Glomerular endothelial cell (primary cell): ENCODE measurements around the gene ARHGEF28. TPM values are rescaled to one million over a fixed set of nuclear protein-coding genes. Genes with fewer than 3 reads are reported as not detected.

Experiments
- DNase-seq: peaks from one replicate; pipeline ENCODE4 v3.0.0-alpha.2; 2011; ENCODE audit warnings: low read depth, low spot score; ENCODE audit errors: extremely low read depth
- total RNA-seq: library from RNA; depleted of rRNA; stranded (reverse); fragments of >200 nt; gene quantifications from 2 replicates; pipeline ENCODE4 v1.2.3, GENCODE V29; 2015

The ARHGEF28 gene
- total RNA-seq, 1 donor from 2014 or later, result 143 TPM

GRCh38 chr5:73836607-73837006, 210.6 kb downstream of the ARHGEF28 start:
- no peak for DNase-seq

GRCh38 chr5:73838901-73839300, 212.9 kb downstream of the ARHGEF28 start:
- no peak for DNase-seq

- no peak for DNase-seq
Measured at GRCh38 chr5:73841641-73842040, 215.6 kb downstream of the ARHGEF28 start.

GRCh38 chr5:73844165-73844564, 218.2 kb downstream of the ARHGEF28 start:
- DNase-seq, result no peak

- no peak for DNase-seq
Measured at GRCh38 chr5:73851471-73852181, 225.6 kb downstream of the ARHGEF28 start.

GRCh38 chr5:73853091-73853490, 227.1 kb downstream of the ARHGEF28 start:
- DNase-seq, result no peak

- no peak for DNase-seq
Measured at GRCh38 chr5:73856997-73857396, 231.0 kb downstream of the ARHGEF28 start.

GRCh38 chr5:73857446-73857845, 231.4 kb downstream of the ARHGEF28 start:
- no peak for DNase-seq

GRCh38 chr5:73858054-73858453, 232.1 kb downstream of the ARHGEF28 start:
- no peak for DNase-seq

GRCh38 chr5:73858776-73859175, 232.8 kb downstream of the ARHGEF28 start:
- no peak for DNase-seq

- DNase-seq, result no peak
Measured at GRCh38 chr5:73859696-73860095, 233.7 kb downstream of the ARHGEF28 start.

- no peak for DNase-seq
Measured at GRCh38 chr5:73861313-73861988, 235.5 kb downstream of the ARHGEF28 start.

- no peak for DNase-seq
Measured at GRCh38 chr5:73862796-73863195, 236.8 kb downstream of the ARHGEF28 start.

GRCh38 chr5:73863876-73864275, 237.9 kb downstream of the ARHGEF28 start:
- no peak for DNase-seq

- no peak for DNase-seq
Measured at GRCh38 chr5:73865315-73865714, 239.3 kb downstream of the ARHGEF28 start.

- no peak for DNase-seq
Measured at GRCh38 chr5:73867345-73868335, 241.6 kb downstream of the ARHGEF28 start.

- no peak for DNase-seq
Measured at GRCh38 chr5:73883646-73884045, 257.6 kb downstream of the ARHGEF28 start.

GRCh38 chr5:73887688-73888087, 261.7 kb downstream of the ARHGEF28 start:
- no peak for DNase-seq

- no peak for DNase-seq
Measured at GRCh38 chr5:73890569-73890968, 264.6 kb downstream of the ARHGEF28 start.

- no peak for DNase-seq
Measured at GRCh38 chr5:73892218-73892617, 266.2 kb downstream of the ARHGEF28 start.

GRCh38 chr5:73892806-73893205, 266.8 kb downstream of the ARHGEF28 start:
- DNase-seq, result no peak
